Vagina (tissue), 2 donors: ENCODE data around the gene MRPL30. TPM values are rescaled to one million over a fixed set of nuclear protein-coding genes. Genes with fewer than 3 reads are reported as not detected.
A peak's percentile ranks its signal among the peaks of the same experiment; 100 is the strongest.

Source experiments
- DNase-seq, 2 donors: peaks; one replicate each; pipeline ENCODE4 v3.0.0-alpha.2; 2017; ENCODE audit errors: extremely low spot score in 2 of 2
- H3K27ac ChIP-seq: fragments of 200-600 bp; sonication (generic); one replicate; pipeline ENCODE4 v1.5.1; 2019
- H3K27me3 ChIP-seq: fragments of 200-600 bp; sonication (generic); one replicate; pipeline ENCODE4 v1.5.1; 2019
- H3K36me3 ChIP-seq, 2 donors: fragments of 200-600 bp; sonication (generic); one replicate each; pipeline ENCODE4 v1.5.1; 2017 to 2019
- H3K4me1 ChIP-seq: fragments of 200-600 bp; sonication (generic); one replicate; pipeline ENCODE4 v1.5.1; 2019
- H3K4me3 ChIP-seq, 2 donors: fragments of 200-600 bp; sonication (generic); 1 replicate in 1 of 2; 2 replicates in 1 of 2; pipeline ENCODE4 v1.5.1; 2016 to 2019
- H3K9me3 ChIP-seq: fragments of 200-600 bp; sonication (generic); one replicate; pipeline ENCODE4 v1.5.1; 2019
- CTCF ChIP-seq, 3 experiments: fragments of 450-650 bp in 2 of 3; fragments of 200-600 bp in 1 of 3; sonication (generic) in 1 of 3; IDR thresholded peaks; one replicate each; pipeline ENCODE4 v1.5.1; 2017 to 2019; ENCODE audit warnings: antibody characterized with exemption in 3 of 3, mild to moderate bottlenecking in 2 of 3, moderate library complexity in 2 of 3
- POLR2A ChIP-seq, 2 donors: fragments of 450-650 bp; IDR thresholded peaks; one replicate each; pipeline ENCODE4 v1.6.1; 2017; ENCODE audit warnings: antibody characterized with exemption in 2 of 2, mild to moderate bottlenecking in 2 of 2, moderate library complexity in 2 of 2
- POLR2AphosphoS5 ChIP-seq, 2 donors: sonication (generic); formaldehyde crosslinking; IDR thresholded peaks; one replicate each; pipeline ENCODE4 v1.9.0; 2017; ENCODE audit warnings: antibody characterized with exemption in 2 of 2, mild to moderate bottlenecking in 2 of 2, low read depth in 1 of 2; ENCODE audit not compliant: insufficient read depth in 1 of 2
- intact Hi-C: fragments of 100-400 bp; cut with DNase I; formaldehyde crosslinking; loops from one replicate; pipeline ENCODE4 v1.15.1; 2023
- total RNA-seq: library from RNA; depleted of rRNA; stranded (reverse); fragments of >200 nt; gene quantifications from one replicate; pipeline ENCODE4 v1.2.3, GENCODE V29; 2016

The MRPL30 gene
- total RNA-seq, 1 donor from 2014 or later = 27.0 TPM

DNA sequence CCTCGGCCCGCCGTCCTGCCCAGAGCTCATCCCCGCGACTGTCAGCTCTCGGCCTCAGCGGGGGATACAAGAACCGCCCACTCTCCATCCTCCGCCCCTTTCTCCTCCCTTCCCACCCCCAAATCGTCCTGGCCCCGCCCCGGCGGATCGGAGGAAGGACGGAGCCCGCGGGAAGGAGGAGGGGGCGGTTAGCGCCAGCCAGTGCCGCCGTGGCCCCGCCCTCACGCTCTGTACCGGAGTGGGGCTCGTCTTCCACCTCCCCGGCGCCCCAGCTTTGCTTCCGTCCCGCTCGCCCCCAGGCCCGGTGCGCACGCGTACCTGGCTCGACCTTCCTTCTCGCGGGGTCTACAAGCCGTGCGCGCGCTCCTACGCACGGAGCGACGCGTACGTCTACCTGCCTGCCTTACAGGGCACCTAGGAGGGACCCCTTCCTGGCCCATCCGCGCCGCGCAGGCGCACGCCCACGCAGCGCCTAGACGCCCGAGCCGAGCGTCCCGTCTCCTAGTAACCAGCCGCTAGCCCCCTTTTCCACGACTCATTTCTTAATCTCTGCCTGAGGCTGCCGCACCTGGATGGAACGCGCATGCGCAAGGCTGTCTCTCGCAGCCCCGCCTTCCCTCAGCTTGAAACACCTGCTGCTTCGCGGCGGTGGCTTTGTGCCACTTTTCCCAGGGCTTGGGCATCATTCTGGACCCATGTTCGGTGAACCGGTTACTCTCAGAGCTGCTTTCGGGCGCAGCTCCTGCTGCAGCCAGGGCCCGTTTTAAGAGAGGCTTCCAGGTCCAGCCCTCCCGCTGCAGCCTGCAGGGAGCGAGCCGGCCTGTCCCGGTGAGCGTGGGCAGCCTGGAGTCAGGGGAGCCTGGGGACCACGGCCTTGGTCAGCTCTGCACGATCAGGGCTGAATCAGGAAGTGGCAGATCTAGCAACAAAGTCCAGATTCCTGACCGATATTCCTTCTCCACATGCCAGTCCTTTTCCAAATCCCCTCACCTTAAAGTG lies 39.6 kb upstream of the MRPL30 start, which contains the start of gene C2orf15:
Gene C2orf15 (plus strand): TSS at position 598 of the 999 bp plus-strand sequence. CDS start 8,852 bp downstream, outside the sequence.
- H3K4me1 ChIP-seq = peaks cover 17% of the 10 kb centered on the region
- TF ChIP-seq POLR2AphosphoS5 (IDR thresholded peaks at IDR 0.05; ENCODE audit: insufficient read depth in 1 of 2, low read depth in 1 of 2) (peak; percentile 52 to 96), POLR2A (IDR thresholded peaks at IDR 0.05) (peak; percentile 83 to 91), CTCF (IDR thresholded peaks at IDR 0.05) (no peak)
- H3K4me3 ChIP-seq = peak within 1 kb of the TSS; percentile 61 to 78
- peak within 1 kb of the TSS; percentile 89 for H3K27ac ChIP-seq
- H3K27me3 ChIP-seq = no peaks in the 10 kb centered on the region
- DNase-seq = peak in 1 of 2 donors; percentile 92
- no peaks in the 10 kb centered on the region for H3K36me3 ChIP-seq
- no peaks in the 10 kb centered on the region for H3K9me3 ChIP-seq
- intact Hi-C loops = no loop called here

DNA sequence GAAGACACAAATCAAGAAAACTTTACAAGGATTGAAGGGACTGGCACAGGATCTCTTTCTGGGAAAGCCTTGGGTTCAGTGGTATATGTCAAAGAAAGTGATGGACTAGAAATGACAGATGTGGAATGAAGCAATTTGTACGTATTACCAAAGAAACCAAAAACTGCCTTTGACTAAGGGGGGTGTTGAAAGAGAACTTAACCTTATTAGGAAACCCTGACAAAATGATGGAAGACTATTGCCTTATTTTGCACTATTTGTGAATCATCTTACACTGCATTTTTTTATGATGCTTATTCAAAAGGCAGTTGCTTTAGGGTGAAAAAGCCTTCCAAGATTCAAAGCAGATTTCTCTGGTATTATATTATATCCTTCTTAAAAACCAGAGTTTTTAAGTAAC lies 30.3 kb upstream of the MRPL30 start:
- TF ChIP-seq CTCF (IDR thresholded peaks at IDR 0.05) = no peak
- TF ChIP-seq POLR2A (IDR thresholded peaks at IDR 0.05) = no peak
- Histone ChIP-seq H3K4me1 (peaks cover 17% of the 10 kb centered on the region), H3K36me3 (no peaks in the 10 kb centered on the region), H3K4me3 (no peak overlapping the region), H3K27ac (no peak overlapping the region), H3K9me3 (no peaks in the 10 kb centered on the region), H3K27me3 (no peaks in the 10 kb centered on the region)
- intact Hi-C loops = no loop called here
- DNase-seq = no peak

- H3K4me1 ChIP-seq = peaks cover 33% of the 10 kb centered on the region
- no peak overlapping the region for H3K27ac ChIP-seq
- no peaks in the 10 kb centered on the region for H3K36me3 ChIP-seq
- no peaks in the 10 kb centered on the region for H3K27me3 ChIP-seq
- intact Hi-C loops = no loop called here
- no peak overlapping the region for H3K4me3 ChIP-seq
- H3K9me3 ChIP-seq = no peaks in the 10 kb centered on the region
- DNase-seq = no peak
- TF ChIP-seq POLR2A (IDR thresholded peaks at IDR 0.05) (no peak), CTCF (IDR thresholded peaks at IDR 0.05) (no peak), POLR2AphosphoS5 (IDR thresholded peaks at IDR 0.05; ENCODE audit: insufficient read depth in 1 of 2, low read depth in 1 of 2) (no peak)
Measured at GRCh38 chr2:99152199-99152895, 28.6 kb upstream of the MRPL30 start.

DNA sequence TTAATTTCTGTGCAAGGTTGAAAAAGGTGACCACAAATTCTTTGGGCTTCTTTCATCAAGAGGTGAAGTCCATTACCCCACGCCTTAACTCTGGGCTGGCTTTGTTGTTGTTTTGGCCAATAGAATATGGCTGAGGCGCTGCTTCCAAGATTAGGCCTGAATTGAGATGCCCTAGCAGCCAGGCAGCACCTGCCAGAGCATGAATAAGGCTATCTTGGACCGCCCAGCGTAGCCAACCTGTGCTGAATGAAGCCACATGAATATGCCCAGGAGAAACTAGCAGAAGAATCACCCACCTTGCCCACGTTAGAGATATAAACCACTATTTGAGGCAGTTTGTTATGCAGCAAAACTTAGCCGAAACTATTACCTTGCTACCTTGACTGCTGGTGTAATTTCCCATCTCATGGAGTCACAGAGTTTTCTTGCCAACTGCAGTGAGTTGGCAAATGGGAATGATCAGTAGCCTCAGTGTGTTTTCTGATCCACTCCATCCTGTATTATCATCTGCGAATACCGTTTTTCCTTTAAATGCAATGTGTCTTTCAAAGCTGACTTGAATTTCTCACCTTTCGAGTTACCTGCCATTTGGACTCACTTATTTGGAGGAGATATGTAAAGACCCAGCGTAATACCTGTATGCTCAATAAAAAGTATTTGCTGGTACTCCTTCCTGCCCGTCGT lies 26.9 kb upstream of the MRPL30 start:
- H3K27ac ChIP-seq = peak overlapping the region; percentile 76
- H3K4me3 ChIP-seq = peak overlapping the region; percentile 53 to 89
- peaks cover 33% of the 10 kb centered on the region for H3K4me1 ChIP-seq
- H3K36me3 ChIP-seq = no peaks in the 10 kb centered on the region
- TF ChIP-seq POLR2A (IDR thresholded peaks at IDR 0.05) = no peak
- no peak for TF ChIP-seq POLR2AphosphoS5 (IDR thresholded peaks at IDR 0.05; ENCODE audit: insufficient read depth in 1 of 2, low read depth in 1 of 2)
- no peak for TF ChIP-seq CTCF (IDR thresholded peaks at IDR 0.05)
- no peak for DNase-seq
- H3K9me3 ChIP-seq = no peaks in the 10 kb centered on the region
- no peaks in the 10 kb centered on the region for H3K27me3 ChIP-seq
- intact Hi-C loops = no loop called here
